Sigmoid colon (tissue), 7 donors: ENCODE data around the gene CEP104. TPM values are rescaled to one million over a fixed set of nuclear protein-coding genes. Genes with fewer than 3 reads are reported as not detected.

Source experiments
- DNase-seq: peaks from one replicate; pipeline ENCODE4 v3.0.0-alpha.2; 2019
- H3K27ac ChIP-seq, 4 donors: fragments of 200-600 bp; sonication (generic); one replicate each; pipeline ENCODE4 v1.5.1; 2016 to 2019; ENCODE audit warnings: mild to moderate bottlenecking in 1 of 4
- H3K27me3 ChIP-seq, 3 donors: fragments of 200-600 bp; sonication (generic); one replicate each; pipeline ENCODE4 v1.5.1; 2019; ENCODE audit warnings: mild to moderate bottlenecking in 1 of 3
- H3K36me3 ChIP-seq, 4 donors: fragments of 200-600 bp; sonication (generic); one replicate each; pipeline ENCODE4 v1.5.1; 2016 to 2019
- H3K4me1 ChIP-seq, 4 donors: fragments of 200-600 bp; sonication (generic); one replicate each; pipeline ENCODE4 v1.5.1; 2017 to 2019
- H3K4me3 ChIP-seq, 4 donors: fragments of 200-600 bp; sonication (generic); one replicate each; pipeline ENCODE4 v1.5.1; 2017 to 2019; ENCODE audit warnings: mild to moderate bottlenecking in 2 of 4, moderate library complexity in 1 of 4
- H3K9me3 ChIP-seq, 4 donors: fragments of 200-600 bp in 3 of 4; sonication (generic) in 3 of 4; one replicate each; pipeline versions ENCODE4 v1.5.1 to v1.6.1; 2013 to 2019
- CTCF ChIP-seq, 4 experiments: fragments of 450-650 bp in 3 of 4; fragments of 200-600 bp in 1 of 4; IDR thresholded peaks; one replicate each; pipeline ENCODE4 v1.5.1; 2016 to 2019; ENCODE audit warnings: antibody characterized with exemption in 4 of 4, mild to moderate bottlenecking in 3 of 4, moderate library complexity in 2 of 4
- EP300 ChIP-seq, 4 donors: sonication (generic); formaldehyde crosslinking; IDR thresholded peaks; one replicate each; pipeline ENCODE4 v1.6.1; 2017; ENCODE audit warnings: antibody characterized with exemption in 4 of 4
- POLR2A ChIP-seq, 2 donors: fragments of 450-650 bp; IDR thresholded peaks; one replicate each; pipeline ENCODE4 v1.6.1; 2016; ENCODE audit warnings: antibody characterized with exemption in 2 of 2, mild to moderate bottlenecking in 2 of 2, moderate library complexity in 2 of 2
- POLR2AphosphoS5 ChIP-seq, 4 donors: sonication (generic); formaldehyde crosslinking; IDR thresholded peaks; one replicate each; pipeline ENCODE4 v1.6.1; 2017; ENCODE audit warnings: antibody characterized with exemption in 4 of 4
- WGBS, 2 donors: extraction: QIAGEN DNeasy Blood & Tissue Kit; methylation state at CpG; one replicate each; pipeline ENCODE4 v1.1.7; 2013; 5-methylcytosine and 5-hydroxymethylcytosine counted together
- intact Hi-C: fragments of 100-400 bp; cut with DNase I; formaldehyde crosslinking; loops from one replicate; pipeline ENCODE4 v1.15.1; 2023
- polyA plus RNA-seq, 3 donors: library from polyadenylated mRNA; stranded (reverse); fragments of 200-250 nt; gene quantifications; one replicate each; pipeline ENCODE4 v1.2.3, GENCODE V29; 2013
- total RNA-seq, 4 donors: library from RNA; depleted of rRNA; stranded (reverse); fragments of >200 nt; gene quantifications; one replicate each; pipeline ENCODE4 v1.1.0, GENCODE V29; 2016
- donor health status: healthy with polysubstance abuse.
- donor health status: Bipolar disorder and iron deficiency.
- donor health status: healthy.

Gene CEP104
- total and polyA plus RNA-seq, 7 donors, result 12.0 to 32.5 (median 21.6) TPM

GRCh38 chr1:3768811-3769390 lies 88.1 kb downstream of the CEP104 start:
- DNase-seq, result no peak
- H3K4me1 ChIP-seq, result peaks cover 0 to 25% (median 22%) of the 10 kb centered on the region in 4 donors
- no peaks in the 10 kb centered on the region for H3K9me3 ChIP-seq
- H3K36me3 ChIP-seq, result no peaks in the 10 kb centered on the region
- TF ChIP-seq CTCF (IDR thresholded peaks at IDR 0.05) (no peak), POLR2AphosphoS5 (IDR thresholded peaks at IDR 0.05) (no peak), EP300 (IDR thresholded peaks at IDR 0.05) (no peak), POLR2A (IDR thresholded peaks at IDR 0.05) (no peak)
- intact Hi-C loops, result no loop called here
- no peaks in the 10 kb centered on the region for H3K27me3 ChIP-seq
- WGBS, 2 donors, result 83 to 89% methylated on average over 22 of the region's 22 CpGs
- no peak overlapping the region for H3K4me3 ChIP-seq
- H3K27ac ChIP-seq, result no peak overlapping the region

GRCh38 chr1:3767328-3767925 lies 89.6 kb downstream of the CEP104 start:
- Histone ChIP-seq H3K9me3 (no peaks in the 10 kb centered on the region), H3K4me3 (no peak overlapping the region), H3K27me3 (peaks cover 0 to 13% (median 6%) of the 10 kb centered on the region in 3 donors), H3K36me3 (no peaks in the 10 kb centered on the region), H3K27ac (no peak overlapping the region), H3K4me1 (peaks cover 0 to 15% (median 13%) of the 10 kb centered on the region in 4 donors)
- whole genome bisulfite sequencing, 2 donors, result 88 to 92% methylated on average over 17 of the region's 17 CpGs
- DNase-seq, result no peak
- intact Hi-C loops, result no loop called here
- no peak for TF ChIP-seq POLR2A (IDR thresholded peaks at IDR 0.05)
- no peak for TF ChIP-seq CTCF (IDR thresholded peaks at IDR 0.05)
- TF ChIP-seq POLR2AphosphoS5 (IDR thresholded peaks at IDR 0.05), result no peak
- no peak for TF ChIP-seq EP300 (IDR thresholded peaks at IDR 0.05)

- H3K27ac ChIP-seq, result no peak overlapping the region
- H3K36me3 ChIP-seq, result no peaks in the 10 kb centered on the region
- TF ChIP-seq CTCF (IDR thresholded peaks at IDR 0.05) (no peak), EP300 (IDR thresholded peaks at IDR 0.05) (no peak), POLR2A (IDR thresholded peaks at IDR 0.05) (no peak), POLR2AphosphoS5 (IDR thresholded peaks at IDR 0.05) (no peak)
- peaks cover 0 to 35% (median 8%) of the 10 kb centered on the region in 3 donors for H3K27me3 ChIP-seq
- WGBS, 2 donors, result 82 to 85% methylated on average over 31 of the region's 31 CpGs
- H3K4me3 ChIP-seq, result no peak overlapping the region
- intact Hi-C loops, result no loop called here
- no peaks in the 10 kb centered on the region for H3K4me1 ChIP-seq
- no peaks in the 10 kb centered on the region for H3K9me3 ChIP-seq
- DNase-seq, result no peak
Observed at GRCh38 chr1:3763351-3764125, 93.5 kb downstream of the CEP104 start.

- Histone ChIP-seq H3K4me1 (no peaks in the 10 kb centered on the region), H3K27ac (no peak overlapping the region), H3K4me3 (no peak overlapping the region), H3K9me3 (no peaks in the 10 kb centered on the region), H3K36me3 (no peaks in the 10 kb centered on the region), H3K27me3 (peaks cover 0 to 35% (median 8%) of the 10 kb centered on the region in 3 donors)
- TF ChIP-seq POLR2AphosphoS5 (IDR thresholded peaks at IDR 0.05) (no peak), EP300 (IDR thresholded peaks at IDR 0.05) (no peak), POLR2A (IDR thresholded peaks at IDR 0.05) (no peak), CTCF (IDR thresholded peaks at IDR 0.05) (no peak)
- 80 to 81% methylated on average over 12 of the region's 12 CpGs for WGBS, 2 donors
- no peak for DNase-seq
- intact Hi-C loops, result no loop called here
Observed at GRCh38 chr1:3762873-3763228, 94.2 kb downstream of the CEP104 start.
